Testis (tissue), 3 donors: Measurements from ENCODE around the gene SLC2A3. TPM values are rescaled to one million over a fixed set of nuclear protein-coding genes. Genes with fewer than 3 reads are reported as not detected.
"Not testable (repeated sequence)": the region's sequence is repeated elsewhere in the genome, so short reads cannot be mapped to it uniquely, and the experiment has no call there.

ENCODE experiments used
- DNase-seq: peaks from one replicate; pipeline ENCODE4 v3.0.0-alpha.2; 2019
- H3K27ac ChIP-seq, 2 donors: fragments of 200-600 bp; sonication (generic); one replicate each; pipeline ENCODE4 v1.5.1; 2019
- H3K27me3 ChIP-seq: fragments of 200-600 bp; sonication (generic); one replicate; pipeline ENCODE4 v1.5.1; 2019
- H3K36me3 ChIP-seq: fragments of 200-600 bp; sonication (generic); one replicate; pipeline ENCODE4 v1.5.1; 2017; ENCODE audit warnings: low read depth; ENCODE audit errors: missing control alignments
- H3K4me1 ChIP-seq: fragments of 200-600 bp; sonication (generic); one replicate; pipeline ENCODE4 v1.5.1; 2019
- H3K4me3 ChIP-seq, 2 donors: fragments of 200-600 bp; sonication (generic); one replicate each; pipeline ENCODE4 v1.5.1; 2017 to 2019
- H3K9me3 ChIP-seq: fragments of 200-600 bp; sonication (generic); one replicate; pipeline ENCODE4 v1.5.1; 2017
- CTCF ChIP-seq, 3 experiments: fragments of 450-650 bp in 2 of 3; fragments of 200-600 bp in 1 of 3; sonication (generic) in 1 of 3; IDR thresholded peaks; one replicate each; pipeline ENCODE4 v1.5.1; 2016 to 2019; ENCODE audit warnings: antibody characterized with exemption in 3 of 3, mild to moderate bottlenecking in 2 of 3, moderate library complexity in 1 of 3
- POLR2A ChIP-seq: fragments of 450-650 bp; IDR thresholded peaks from one replicate; pipeline ENCODE4 v1.6.1; 2017; ENCODE audit warnings: antibody characterized with exemption, mild to moderate bottlenecking, moderate library complexity
- WGBS, 2 donors: methylation state at CpG; one replicate each; pipeline ENCODE4 v1.1.5; 2018; 5-methylcytosine and 5-hydroxymethylcytosine counted together
- intact Hi-C: fragments of 100-400 bp; cut with DNase I; formaldehyde crosslinking; loops from one replicate; pipeline ENCODE4 v1.15.1; 2023; ENCODE audit warnings: low total_unique reads
- polyA plus RNA-seq: library from polyadenylated mRNA; stranded (reverse); fragments of 350-450 nt; fragmentation: Illumina TruSeq; extraction: RNeasy Lipid Tissue Mini Kit (QIAGEN cat#74804); gene quantifications from one replicate; pipeline ENCODE4 v1.2.3, GENCODE V29; 2014; ENCODE audit warnings: low read depth, low replicate concordance; ENCODE audit not compliant: insufficient read depth
- total RNA-seq, 2 donors: library from RNA; depleted of rRNA; stranded (reverse); fragments of >200 nt; gene quantifications; one replicate each; pipeline ENCODE4 v1.2.3, GENCODE V29; 2016

The SLC2A3 gene
- total and polyA plus RNA-seq, 3 donors from 2014 or later = 11.0 to 25.7 (median 22.3) TPM

- Histone ChIP-seq H3K9me3 (no peaks in the 10 kb centered on the region), H3K27me3 (no peaks in the 10 kb centered on the region), H3K4me3 (no peak overlapping the region), H3K36me3 (no peaks in the 10 kb centered on the region), H3K27ac (no peak overlapping the region), H3K4me1 (peaks cover 3% of the 10 kb centered on the region)
- intact Hi-C loops = no loop called here
- no peak for DNase-seq
- TF ChIP-seq POLR2A (no peak), CTCF (IDR thresholded peaks at IDR 0.05) (no peak)
- 91% methylated on average over 6 of the region's 6 CpGs for WGBS, 2 donors
These were observed 37.5 kb upstream of the SLC2A3 start for GRCh38 chr12:7973457-7973825.

GRCh38 chr12:7972734-7973456 lies 36.9 kb upstream of the SLC2A3 start:
- WGBS, 2 donors = 85 to 90% methylated on average over 19 of the region's 19 CpGs
- DNase-seq = no peak
- H3K9me3 ChIP-seq = no peaks in the 10 kb centered on the region
- H3K4me3 ChIP-seq = no peak overlapping the region
- TF ChIP-seq CTCF (IDR thresholded peaks at IDR 0.05) = no peak
- no peak for TF ChIP-seq POLR2A
- H3K27me3 ChIP-seq = no peaks in the 10 kb centered on the region
- H3K27ac ChIP-seq = no peak overlapping the region
- intact Hi-C loops = no loop called here
- peaks cover 3% of the 10 kb centered on the region for H3K4me1 ChIP-seq
- H3K36me3 ChIP-seq = no peaks in the 10 kb centered on the region

- H3K36me3 ChIP-seq, DNase-seq, H3K9me3 ChIP-seq, H3K4me1 ChIP-seq, H3K27me3 ChIP-seq, intact Hi-C loops, H3K4me3 ChIP-seq, H3K27ac ChIP-seq: not testable (repeated sequence)
- 33 to 41% methylated on average over 2 to 4 of the region's 9 CpGs for WGBS, 2 donors
These were observed 36.3 kb upstream of the SLC2A3 start for GRCh38 chr12:7972269-7972668.

- DNase-seq, H3K4me3 ChIP-seq, H3K4me1 ChIP-seq, H3K9me3 ChIP-seq, intact Hi-C loops, H3K27me3 ChIP-seq, H3K36me3 ChIP-seq: not testable (repeated sequence)
- peak overlapping the region in 1 of 2 donors; percentile 76 for H3K27ac ChIP-seq
- WGBS, 2 donors = 0 to 27% methylated on average over 2 to 4 of the region's 7 CpGs
These were observed 35.8 kb upstream of the SLC2A3 start for GRCh38 chr12:7971765-7972164.

- intact Hi-C loops = no loop called here
These were observed 34.7 kb upstream of the SLC2A3 start for GRCh38 chr12:7970475-7971252.

More at GRCh38 chr12:7970475-7971252, 34.7 kb upstream of the SLC2A3 start:
- H3K4me3 ChIP-seq = peak overlapping the region; percentile 54 to 66
- whole genome bisulfite sequencing, 2 donors = 0 to 1% methylated on average over 41 to 49 of the region's 49 CpGs
- H3K4me1 ChIP-seq = peaks cover 3% of the 10 kb centered on the region
- peak; percentile 90 for DNase-seq
- no peaks in the 10 kb centered on the region for H3K9me3 ChIP-seq
- TF ChIP-seq POLR2A (no peak), CTCF (IDR thresholded peaks at IDR 0.05) (peak in 2 of 3 experiments; percentile 9 to 26)
- peak overlapping the region; percentile 76 to 85 for H3K27ac ChIP-seq
- H3K36me3 ChIP-seq = no peaks in the 10 kb centered on the region
- no peaks in the 10 kb centered on the region for H3K27me3 ChIP-seq
